Measurements from ENCODE around the gene STAP1.
"Not testable (repeated sequence)": the region's sequence is repeated elsewhere in the genome, so short reads cannot be mapped to it uniquely, and the experiment has no call there.

The STAP1 gene

GRCh38 chr4:67634741-67635140 is 76.2 kb downstream of the STAP1 start:
- DNase-seq: no peak

GRCh38 chr4:67635331-67635730 is 76.8 kb downstream of the STAP1 start:
- no peak for DNase-seq

GRCh38 chr4:67636978-67637377 is 78.5 kb downstream of the STAP1 start:
- not testable (repeated sequence) for DNase-seq

GRCh38 chr4:67638136-67638535 is 79.6 kb downstream of the STAP1 start:
- no peak for DNase-seq

- DNase-seq: no peak
Observed at GRCh38 chr4:67651536-67651935, 93.0 kb downstream of the STAP1 start.

Data from NCI-H526 treated with DMSO at 0.1 percent for 48 hours (cell line).